Activated gamma-delta T cell treated with Interleukin-2 at 50 U/mL for 16 hours (primary cell): Measurements from ENCODE around the gene CALN1.
"Not testable (repeated sequence)": the region's sequence is repeated elsewhere in the genome, so short reads cannot be mapped to it uniquely, and the experiment has no call there.

Experiments used
- DNase-seq: peaks from one replicate; pipeline ENCODE4 v3.0.0-alpha.2; 2020

CALN1 gene

GRCh38 chr7:72408966-72409637, 3.0 kb downstream of the CALN1 start:
- DNase-seq, result no peak

GRCh38 chr7:72406820-72407403, 5.2 kb downstream of the CALN1 start:
- DNase-seq, result no peak

GRCh38 chr7:72405871-72406270, 6.3 kb downstream of the CALN1 start:
- DNase-seq, result no peak

- DNase-seq, result no peak
Observed at GRCh38 chr7:72405418-72405817, 6.7 kb downstream of the CALN1 start.

GRCh38 chr7:72404743-72405142, 7.4 kb downstream of the CALN1 start:
- no peak for DNase-seq

GRCh38 chr7:72403458-72404076, 8.6 kb downstream of the CALN1 start:
- no peak for DNase-seq

GRCh38 chr7:72394016-72394415, 18.1 kb downstream of the CALN1 start:
- DNase-seq, result no peak

GRCh38 chr7:72391821-72392377, 20.2 kb downstream of the CALN1 start:
- no peak for DNase-seq

- no peak for DNase-seq
Observed at GRCh38 chr7:72386118-72386517, 26.0 kb downstream of the CALN1 start.

GRCh38 chr7:72362246-72362645, 49.9 kb downstream of the CALN1 start:
- no peak for DNase-seq

GRCh38 chr7:72345208-72345727, 66.9 kb downstream of the CALN1 start:
- DNase-seq, result no peak

- no peak for DNase-seq
Observed at GRCh38 chr7:72343991-72344390, 68.1 kb downstream of the CALN1 start.

GRCh38 chr7:72343354-72343753, 68.8 kb downstream of the CALN1 start:
- DNase-seq, result not testable (repeated sequence)

- no peak for DNase-seq
Observed at GRCh38 chr7:72337390-72338167, 74.6 kb downstream of the CALN1 start.

- no peak for DNase-seq
Observed at GRCh38 chr7:72336632-72337389, 75.3 kb downstream of the CALN1 start.

- DNase-seq, result no peak
Observed at GRCh38 chr7:72336382-72336631, 75.8 kb downstream of the CALN1 start.

- no peak for DNase-seq
Observed at GRCh38 chr7:72335561-72336381, 76.4 kb downstream of the CALN1 start.

- no peak for DNase-seq
Observed at GRCh38 chr7:72334698-72335097, 77.4 kb downstream of the CALN1 start.

- no peak for DNase-seq
Observed at GRCh38 chr7:72334066-72334465, 78.1 kb downstream of the CALN1 start.

GRCh38 chr7:72326811-72327210, 85.3 kb downstream of the CALN1 start:
- DNase-seq, result no peak

GRCh38 chr7:72326365-72326764, 85.8 kb downstream of the CALN1 start:
- no peak for DNase-seq

GRCh38 chr7:72325561-72325960, 86.6 kb downstream of the CALN1 start:
- no peak for DNase-seq
